Lung (tissue), 12 donors: ENCODE results near the gene DPPA2. TPM values are rescaled to one million over a fixed set of nuclear protein-coding genes. Genes with fewer than 3 reads are reported as not detected.
A peak's percentile ranks its signal among the peaks of the same experiment; 100 is the strongest.

ENCODE experiments used
- ATAC-seq: fragments of 200-7000 bp; cut with Tn5 transposase; one replicate; pipeline ENCODE4 v1.9.1; 2020; ENCODE audit warnings: moderate number of reproducible peaks; ENCODE audit not compliant: insufficient read depth, low FRiP score
- DNase-seq, 3 donors: peaks; one replicate each; pipeline ENCODE4 v3.0.0-alpha.2; 2013 to 2017
- H3K27ac ChIP-seq, 2 donors: one replicate each; pipeline ENCODE4 v1.5.1; 2013; ENCODE audit warnings: mild to moderate bottlenecking in 2 of 2, moderate library complexity in 2 of 2, control low read depth in 1 of 2, inconsistent platforms in 1 of 2, low read depth in 1 of 2, low read length in 1 of 2
- H3K27me3 ChIP-seq, 3 donors: one replicate each; pipeline ENCODE4 v1.5.1; 2013; ENCODE audit warnings: low read length in 2 of 3; ENCODE audit not compliant: control insufficient read depth in 3 of 3, insufficient read depth in 3 of 3
- H3K36me3 ChIP-seq, 4 donors: one replicate each; pipeline ENCODE4 v1.5.1; 2013; ENCODE audit warnings: low read length in 4 of 4, mild to moderate bottlenecking in 1 of 4, moderate library complexity in 1 of 4; ENCODE audit not compliant: control insufficient read depth in 4 of 4, insufficient read depth in 4 of 4
- H3K4me1 ChIP-seq, 5 donors: one replicate each; pipeline ENCODE4 v1.5.1; 2013; ENCODE audit warnings: low read length in 5 of 5, mild to moderate bottlenecking in 2 of 5, moderate library complexity in 1 of 5; ENCODE audit not compliant: control insufficient read depth in 5 of 5, insufficient read depth in 5 of 5
- H3K4me3 ChIP-seq: one replicate; pipeline ENCODE4 v1.5.1; 2013; ENCODE audit warnings: mild to moderate bottlenecking, control low read depth, moderate library complexity
- H3K9ac ChIP-seq, 2 donors: one replicate each; pipeline ENCODE4 v1.5.1; 2013; ENCODE audit warnings: low read length in 2 of 2, control low read depth in 1 of 2; ENCODE audit not compliant: insufficient read depth in 1 of 2
- H3K9me3 ChIP-seq, 4 donors: one replicate each; pipeline ENCODE4 v1.5.1; 2013; ENCODE audit warnings: low read length in 3 of 4, mild to moderate bottlenecking in 1 of 4, moderate library complexity in 1 of 4; ENCODE audit not compliant: control insufficient read depth in 4 of 4, insufficient read depth in 3 of 4
- WGBS, 2 donors: extraction: QIAGEN DNeasy Blood & Tissue Kit; methylation state at CpG; one replicate each; pipeline ENCODE4 v1.1.7; 2013; 5-methylcytosine and 5-hydroxymethylcytosine counted together
- polyA plus RNA-seq, 2 donors: library from polyadenylated mRNA; stranded (reverse); fragments of 200-250 nt; gene quantifications; one replicate each; pipeline ENCODE4 v1.2.1, GENCODE V29; 2013
- total RNA-seq, 2 donors: library from RNA; depleted of rRNA in 1 of 2; stranded (reverse); fragments of >200 nt in 1 of 2; gene quantifications; one replicate each; pipeline ENCODE4 v1.2.1, GENCODE V29; 2014 to 2021
- TF ChIP-seq, protein P1 (sequence below): IDR thresholded peaks from 2 replicates; pipeline ENCODE4 v1.5.1; 2012; ENCODE audit warnings: mild to moderate bottlenecking; ENCODE audit errors: control extremely low read depth, extremely low read depth
- donor health status: control.
- donor health status: control.
- donor health status: Bipolar disorder and iron deficiency.
- donor health status: healthy.
- donor health status: DM: yes; HTN: yes; CAD: no.

Gene DPPA2
- total and polyA plus RNA-seq, 4 donors: not detected

DNA sequence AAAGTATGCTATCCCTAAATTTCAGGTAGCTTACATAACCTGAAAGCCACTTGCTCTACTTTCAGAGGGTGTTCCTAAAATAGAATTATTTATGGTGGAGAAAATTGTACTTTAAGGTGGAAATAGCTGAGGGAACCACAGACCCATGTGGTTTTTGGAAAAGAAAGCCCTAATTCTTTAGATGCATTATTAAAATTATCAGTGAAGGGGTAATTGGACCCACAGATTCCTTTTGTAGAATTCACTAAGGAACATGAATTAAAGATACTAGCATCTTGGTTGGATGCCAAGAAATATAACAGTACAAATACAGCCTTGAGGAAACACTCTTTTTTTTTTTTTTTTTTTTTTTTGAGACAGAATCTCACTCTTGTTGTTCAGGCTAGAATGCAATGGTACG, 37.8 kb downstream of the DPPA2 start:
- DNase-seq: peak in 1 of 3 donors; percentile 19
- Histone ChIP-seq H3K9ac (no peak overlapping the region), H3K4me3 (no peak overlapping the region), H3K4me1 (peaks cover 0 to 2% (median 0%) of the 10 kb centered on the region in 5 donors), H3K27me3 (peaks cover 0 to 9% (median 0%) of the 10 kb centered on the region in 3 donors), H3K9me3 (peaks cover 0 to 2% (median 0%) of the 10 kb centered on the region in 4 donors), H3K36me3 (no peaks in the 10 kb centered on the region), H3K27ac (no peak overlapping the region)
- ATAC-seq: no peak
- 85 to 91% methylated on average over 1 of the region's 1 CpG for WGBS, 2 donors
- TF ChIP-seq, protein P1, sequence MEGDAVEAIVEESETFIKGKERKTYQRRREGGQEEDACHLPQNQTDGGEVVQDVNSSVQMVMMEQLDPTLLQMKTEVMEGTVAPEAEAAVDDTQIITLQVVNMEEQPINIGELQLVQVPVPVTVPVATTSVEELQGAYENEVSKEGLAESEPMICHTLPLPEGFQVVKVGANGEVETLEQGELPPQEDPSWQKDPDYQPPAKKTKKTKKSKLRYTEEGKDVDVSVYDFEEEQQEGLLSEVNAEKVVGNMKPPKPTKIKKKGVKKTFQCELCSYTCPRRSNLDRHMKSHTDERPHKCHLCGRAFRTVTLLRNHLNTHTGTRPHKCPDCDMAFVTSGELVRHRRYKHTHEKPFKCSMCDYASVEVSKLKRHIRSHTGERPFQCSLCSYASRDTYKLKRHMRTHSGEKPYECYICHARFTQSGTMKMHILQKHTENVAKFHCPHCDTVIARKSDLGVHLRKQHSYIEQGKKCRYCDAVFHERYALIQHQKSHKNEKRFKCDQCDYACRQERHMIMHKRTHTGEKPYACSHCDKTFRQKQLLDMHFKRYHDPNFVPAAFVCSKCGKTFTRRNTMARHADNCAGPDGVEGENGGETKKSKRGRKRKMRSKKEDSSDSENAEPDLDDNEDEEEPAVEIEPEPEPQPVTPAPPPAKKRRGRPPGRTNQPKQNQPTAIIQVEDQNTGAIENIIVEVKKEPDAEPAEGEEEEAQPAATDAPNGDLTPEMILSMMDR: no peak

DNA sequence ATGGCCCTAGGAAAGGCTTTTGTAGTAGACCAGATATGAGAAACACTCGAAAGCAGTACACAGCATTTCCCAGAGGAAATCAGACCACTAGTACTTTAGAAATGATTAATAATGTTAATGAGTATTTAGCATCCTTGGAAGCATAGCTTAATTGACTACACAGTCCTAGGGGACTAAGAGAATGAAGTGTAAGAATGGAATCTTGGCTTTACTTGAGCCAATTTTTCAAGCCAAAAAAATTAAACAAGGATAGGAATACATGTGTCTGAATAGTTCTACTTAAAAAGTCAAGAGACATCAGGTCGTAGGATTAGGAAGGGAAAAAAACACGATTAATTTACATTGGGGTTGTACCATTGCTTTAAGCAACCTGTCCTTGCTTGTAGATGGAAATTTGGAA, 38.2 kb downstream of the DPPA2 start:
- peaks cover 0 to 2% (median 0%) of the 10 kb centered on the region in 4 donors for H3K9me3 ChIP-seq
- no peak overlapping the region for H3K9ac ChIP-seq
- TF ChIP-seq, protein P1: no peak
- H3K27ac ChIP-seq: no peak overlapping the region
- peaks cover 0 to 9% (median 0%) of the 10 kb centered on the region in 3 donors for H3K27me3 ChIP-seq
- H3K4me1 ChIP-seq: peaks cover 0 to 2% (median 0%) of the 10 kb centered on the region in 5 donors
- H3K4me3 ChIP-seq: no peak overlapping the region
- WGBS, 2 donors: 51 to 79% methylated on average over 3 of the region's 3 CpGs
- no peak for ATAC-seq
- H3K36me3 ChIP-seq: no peaks in the 10 kb centered on the region
- DNase-seq: no peak

DNA sequence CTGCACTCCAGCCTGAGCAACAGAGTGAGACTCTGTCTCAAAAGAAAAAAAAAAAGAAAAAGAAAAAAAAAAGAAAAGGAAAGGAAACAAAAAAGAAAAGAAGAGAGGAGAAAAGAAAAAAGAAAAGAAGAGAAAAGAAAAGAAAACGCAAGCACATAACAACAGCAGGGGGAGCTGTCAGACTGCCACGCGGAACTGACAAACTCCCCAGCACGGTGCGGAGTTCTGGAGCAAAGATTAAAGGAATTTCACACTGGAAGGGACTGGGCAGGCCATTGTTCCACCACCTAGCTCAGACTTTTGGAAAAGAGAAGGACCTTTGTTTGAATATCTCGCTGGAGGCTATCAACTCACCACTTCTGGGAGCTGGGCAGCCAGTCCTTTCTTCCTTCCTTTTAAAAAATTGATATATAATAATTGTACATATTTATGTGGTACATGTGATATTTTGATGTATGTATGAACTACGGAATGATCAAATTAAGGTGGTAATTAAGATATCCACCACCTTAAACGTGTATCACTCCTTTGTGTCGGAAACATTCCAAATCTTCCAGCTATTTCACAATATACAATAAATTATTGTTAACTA, 40.5 kb downstream of the DPPA2 start:
- Histone ChIP-seq H3K9me3 (peaks cover 0 to 2% (median 0%) of the 10 kb centered on the region in 4 donors), H3K27ac (no peak overlapping the region), H3K9ac (no peak overlapping the region), H3K4me1 (peaks cover 0 to 2% (median 0%) of the 10 kb centered on the region in 5 donors), H3K27me3 (peaks cover 0 to 11% (median 0%) of the 10 kb centered on the region in 3 donors), H3K36me3 (no peaks in the 10 kb centered on the region), H3K4me3 (no peak overlapping the region)
- TF ChIP-seq, protein P1: peak; percentile 4
- ATAC-seq (no peak), DNase-seq (peak; percentile 40 to 68 (median 46))
- 18 to 22% methylated on average over 9 of the region's 9 CpGs for WGBS, 2 donors
